Ishikawa (cell line): ENCODE data around the gene MAP2.

Source experiments
- CEBPB ChIP-seq: IDR thresholded peaks from 2 replicates; pipeline ENCODE4 v1.6.1; 2012
- MAX ChIP-seq: IDR thresholded peaks from 2 replicates; pipeline ENCODE4 v1.6.1; 2012
- RAD21 ChIP-seq: IDR thresholded peaks from 2 replicates; pipeline ENCODE4 v1.6.1; 2012; ENCODE audit warnings: low read depth
- TF ChIP-seq, protein P1 (sequence below): IDR thresholded peaks from 2 replicates; pipeline ENCODE4 v1.6.1; 2012; ENCODE audit warnings: low read depth, mild to moderate bottlenecking

DNA sequence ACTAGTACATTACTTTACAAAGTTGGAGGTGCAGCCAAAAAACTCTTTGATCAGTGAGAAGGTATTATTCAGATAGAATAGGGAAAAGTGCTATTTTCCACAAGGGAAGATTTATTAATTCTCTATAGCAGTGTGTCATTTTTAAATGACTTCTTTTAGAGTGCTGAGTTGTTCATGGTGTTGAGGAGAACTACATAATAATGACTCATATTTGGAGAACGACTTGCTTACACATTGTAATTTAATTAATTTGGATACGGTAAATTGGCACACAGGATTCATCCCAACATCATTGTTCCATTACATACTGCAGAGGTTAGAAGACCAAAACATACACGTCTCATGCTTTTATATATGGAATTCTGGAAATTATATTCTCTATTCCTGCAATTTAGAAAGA lies 22.1 kb upstream of the MAP2 start:
- TF ChIP-seq MAX = no peak
- TF ChIP-seq, protein P1, sequence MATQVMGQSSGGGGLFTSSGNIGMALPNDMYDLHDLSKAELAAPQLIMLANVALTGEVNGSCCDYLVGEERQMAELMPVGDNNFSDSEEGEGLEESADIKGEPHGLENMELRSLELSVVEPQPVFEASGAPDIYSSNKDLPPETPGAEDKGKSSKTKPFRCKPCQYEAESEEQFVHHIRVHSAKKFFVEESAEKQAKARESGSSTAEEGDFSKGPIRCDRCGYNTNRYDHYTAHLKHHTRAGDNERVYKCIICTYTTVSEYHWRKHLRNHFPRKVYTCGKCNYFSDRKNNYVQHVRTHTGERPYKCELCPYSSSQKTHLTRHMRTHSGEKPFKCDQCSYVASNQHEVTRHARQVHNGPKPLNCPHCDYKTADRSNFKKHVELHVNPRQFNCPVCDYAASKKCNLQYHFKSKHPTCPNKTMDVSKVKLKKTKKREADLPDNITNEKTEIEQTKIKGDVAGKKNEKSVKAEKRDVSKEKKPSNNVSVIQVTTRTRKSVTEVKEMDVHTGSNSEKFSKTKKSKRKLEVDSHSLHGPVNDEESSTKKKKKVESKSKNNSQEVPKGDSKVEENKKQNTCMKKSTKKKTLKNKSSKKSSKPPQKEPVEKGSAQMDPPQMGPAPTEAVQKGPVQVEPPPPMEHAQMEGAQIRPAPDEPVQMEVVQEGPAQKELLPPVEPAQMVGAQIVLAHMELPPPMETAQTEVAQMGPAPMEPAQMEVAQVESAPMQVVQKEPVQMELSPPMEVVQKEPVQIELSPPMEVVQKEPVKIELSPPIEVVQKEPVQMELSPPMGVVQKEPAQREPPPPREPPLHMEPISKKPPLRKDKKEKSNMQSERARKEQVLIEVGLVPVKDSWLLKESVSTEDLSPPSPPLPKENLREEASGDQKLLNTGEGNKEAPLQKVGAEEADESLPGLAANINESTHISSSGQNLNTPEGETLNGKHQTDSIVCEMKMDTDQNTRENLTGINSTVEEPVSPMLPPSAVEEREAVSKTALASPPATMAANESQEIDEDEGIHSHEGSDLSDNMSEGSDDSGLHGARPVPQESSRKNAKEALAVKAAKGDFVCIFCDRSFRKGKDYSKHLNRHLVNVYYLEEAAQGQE = no peak
- no peak for TF ChIP-seq RAD21
- TF ChIP-seq CEBPB = no peak
